SK-N-SH treated with all-trans-retinoic acid at 6 μM for 48 hours (cell line): ENCODE data around the gene LRRC4B.

Experiments
- ATAC-seq: fragments of 200-7000 bp; cut with Tn5 transposase; 3 replicates; pipeline ENCODE4 v1.9.1; 2020; ENCODE audit warnings: mild to moderate bottlenecking, moderate library complexity
- ARNTL ChIP-seq: fragments of 450-650 bp; formaldehyde crosslinking; IDR thresholded peaks from 2 replicates; pipeline ENCODE4 v1.5.0; 2020; ENCODE audit warnings: low read depth, mild to moderate bottlenecking, moderate library complexity, borderline replicate concordance
- BACH2 ChIP-seq: fragments of 250-450 bp; sonication (Bioruptor Pico); IDR thresholded peaks from 2 replicates; pipeline ENCODE4 v1.9.0; 2021; ENCODE audit warnings: mild to moderate bottlenecking, borderline replicate concordance
- CREB5 ChIP-seq: fragments of 250-450 bp; sonication (Bioruptor Pico); IDR thresholded peaks from 2 replicates; pipeline ENCODE4 v1.5.1; 2020; ENCODE audit warnings: low read depth, mild to moderate bottlenecking, moderate library complexity
- CSDC2 ChIP-seq: fragments of 250-450 bp; sonication (Bioruptor Pico); IDR thresholded peaks from 2 replicates; pipeline ENCODE4 v1.5.0; 2020; ENCODE audit warnings: mild to moderate bottlenecking, moderate library complexity
- CSRNP3 ChIP-seq: fragments of 250-450 bp; sonication (Bioruptor Pico); IDR thresholded peaks from 2 replicates; pipeline ENCODE4 v1.5.1; 2021; ENCODE audit warnings: mild to moderate bottlenecking, moderate library complexity
- ESRRG ChIP-seq: fragments of 250-450 bp; sonication (Bioruptor Pico); IDR thresholded peaks from 2 replicates; pipeline ENCODE4 v1.6.1; 2021; ENCODE audit warnings: mild to moderate bottlenecking
- GLIS3 ChIP-seq: fragments of 250-450 bp; sonication (Bioruptor Pico); IDR thresholded peaks from 2 replicates; pipeline ENCODE4 v1.5.0; 2020; ENCODE audit warnings: mild to moderate bottlenecking, moderate library complexity
- ISL1 ChIP-seq: fragments of 250-450 bp; sonication (Bioruptor Pico); IDR thresholded peaks from 2 replicates; pipeline ENCODE4 v2.1.2; 2022; ENCODE audit warnings: mild to moderate bottlenecking, moderate library complexity
- OSR1 ChIP-seq: fragments of 250-450 bp; sonication (Bioruptor Pico); IDR thresholded peaks from 2 replicates; pipeline ENCODE4 v1.8.0; 2022; ENCODE audit warnings: moderate library complexity, mild to moderate bottlenecking, inconsistent platforms
- PATZ1 ChIP-seq: fragments of 250-450 bp; sonication (Bioruptor Pico); IDR thresholded peaks from 2 replicates; pipeline ENCODE4 v1.8.0; 2020; ENCODE audit warnings: mild to moderate bottlenecking, moderate library complexity, borderline replicate concordance
- POU6F1 ChIP-seq: fragments of 250-450 bp; sonication (Bioruptor Pico); IDR thresholded peaks from 2 replicates; pipeline ENCODE4 v1.8.0; 2021; ENCODE audit warnings: low read depth, mild to moderate bottlenecking, moderate library complexity, borderline replicate concordance
- PPARA ChIP-seq: fragments of 250-450 bp; sonication (Bioruptor Pico); IDR thresholded peaks from 2 replicates; pipeline ENCODE4 v1.5.0; 2020; ENCODE audit warnings: mild to moderate bottlenecking, borderline replicate concordance
- RARB ChIP-seq: fragments of 250-450 bp; sonication (Bioruptor Pico); IDR thresholded peaks from 2 replicates; pipeline ENCODE4 v1.8.0; 2021; ENCODE audit warnings: mild to moderate bottlenecking, moderate library complexity
- SNAI2 ChIP-seq: fragments of 250-450 bp; sonication (Bioruptor Pico); IDR thresholded peaks from 2 replicates; pipeline ENCODE4 v1.5.0; 2020; ENCODE audit warnings: mild to moderate bottlenecking, moderate library complexity
- TCF4 ChIP-seq: fragments of 250-450 bp; sonication (Bioruptor Pico); IDR thresholded peaks from 2 replicates; pipeline ENCODE4 v1.8.0; 2021; ENCODE audit warnings: mild to moderate bottlenecking, moderate library complexity, borderline replicate concordance
- TOX ChIP-seq: fragments of 250-450 bp; sonication (Bioruptor Pico); IDR thresholded peaks from 2 replicates; pipeline ENCODE4 v1.8.0; 2021; ENCODE audit warnings: mild to moderate bottlenecking, moderate library complexity, borderline replicate concordance
- TSHZ2 ChIP-seq: fragments of 250-450 bp; sonication (Bioruptor Pico); IDR thresholded peaks from 2 replicates; pipeline ENCODE4 v1.5.0; 2020; ENCODE audit warnings: mild to moderate bottlenecking, moderate library complexity
- ZC3H10 ChIP-seq: fragments of 250-450 bp; sonication (Bioruptor Pico); IDR thresholded peaks from 2 replicates; pipeline ENCODE4 v1.5.1; 2021; ENCODE audit warnings: mild to moderate bottlenecking, moderate library complexity
- ZFP3 ChIP-seq: fragments of 250-450 bp; sonication (Bioruptor Pico); IDR thresholded peaks from 2 replicates; pipeline ENCODE4 v1.5.0; 2020; ENCODE audit warnings: mild to moderate bottlenecking, moderate library complexity
- ZNF565 ChIP-seq: fragments of 450-650 bp; formaldehyde crosslinking; conservative IDR thresholded peaks from 2 replicates; pipeline ENCODE4 v1.5.0; 2020; ENCODE audit warnings: low read depth, mild to moderate bottlenecking, moderate library complexity
- ZNF70 ChIP-seq: fragments of 450-650 bp; formaldehyde crosslinking; IDR thresholded peaks from 2 replicates; pipeline ENCODE4 v1.5.0; 2020; ENCODE audit warnings: mild to moderate bottlenecking, moderate library complexity
- ZNF8 ChIP-seq: fragments of 450-650 bp; formaldehyde crosslinking; IDR thresholded peaks from 2 replicates; pipeline ENCODE4 v1.5.0; 2020; ENCODE audit warnings: mild to moderate bottlenecking, moderate library complexity

LRRC4B gene

GRCh38 chr19:50520822-50521465 lies 47.3 kb downstream of the LRRC4B start:
- ATAC-seq = no peak
- TF ChIP-seq TSHZ2 (CRISPR knock-in tag) (no peak), ARNTL (no peak), OSR1 (CRISPR knock-in tag) (no peak), ZNF8 (no peak), ZNF70 (no peak), ZC3H10 (CRISPR knock-in tag) (no peak), RARB (no peak), CSDC2 (no peak), CSRNP3 (CRISPR knock-in tag) (no peak), ZNF565 (no peak), SNAI2 (CRISPR knock-in tag) (no peak), POU6F1 (CRISPR knock-in tag) (no peak), TOX (CRISPR knock-in tag) (no peak), PPARA (CRISPR knock-in tag) (no peak), ZFP3 (CRISPR knock-in tag) (no peak), PATZ1 (CRISPR knock-in tag) (no peak), BACH2 (no peak), ISL1 (CRISPR knock-in tag) (no peak), ESRRG (CRISPR knock-in tag) (no peak)
- TF ChIP-seq, all 23 proteins: peak for 0

GRCh38 chr19:50519006-50519575 lies 49.1 kb downstream of the LRRC4B start:
- no peak for ATAC-seq
- TF ChIP-seq GLIS3 (CRISPR knock-in tag) = no peak
- no peak for TF ChIP-seq ISL1 (CRISPR knock-in tag)
- TF ChIP-seq TCF4 (CRISPR knock-in tag) = no peak
- TF ChIP-seq PATZ1 (CRISPR knock-in tag) = no peak
- TF ChIP-seq TSHZ2 (CRISPR knock-in tag) = no peak
- TF ChIP-seq ZNF70 = no peak
- TF ChIP-seq ESRRG (CRISPR knock-in tag) = no peak
- TF ChIP-seq PPARA (CRISPR knock-in tag) = no peak
- TF ChIP-seq SNAI2 (CRISPR knock-in tag) = no peak
- no peak for TF ChIP-seq CREB5 (CRISPR knock-in tag)
- TF ChIP-seq TOX (CRISPR knock-in tag) = no peak
- TF ChIP-seq ZNF8 = no peak
- no peak for TF ChIP-seq ZNF565
- no peak for TF ChIP-seq OSR1 (CRISPR knock-in tag)
- no peak for TF ChIP-seq POU6F1 (CRISPR knock-in tag)
- TF ChIP-seq ZFP3 (CRISPR knock-in tag) = no peak
- no peak for TF ChIP-seq BACH2
